Keratinocyte (primary cell): ENCODE data around the gene PHOX2A.

ENCODE experiments used
- CTCF ChIP-seq, 3 experiments: IDR thresholded peaks in 1 of 3; conservative IDR thresholded peaks in 1 of 3; optimal IDR thresholded peaks in 1 of 3; 2 replicates in 2 of 3; 3 replicates in 1 of 3; pipeline versions ENCODE3 to v1.5.1; 2011; ENCODE audit warnings: low read length in 3 of 3, mild to moderate bottlenecking in 3 of 3, moderate library complexity in 2 of 3, control low read depth in 1 of 3, inconsistent platforms in 1 of 3; ENCODE audit not compliant: insufficient read depth in 2 of 3; ENCODE audit errors: extremely low read depth in 1 of 3
- EZH2 ChIP-seq: IDR thresholded peaks from one replicate; pipeline ENCODE4 v1.6.1; 2012; ENCODE audit warnings: inconsistent platforms, mild to moderate bottlenecking, low read length, moderate library complexity

DNA sequence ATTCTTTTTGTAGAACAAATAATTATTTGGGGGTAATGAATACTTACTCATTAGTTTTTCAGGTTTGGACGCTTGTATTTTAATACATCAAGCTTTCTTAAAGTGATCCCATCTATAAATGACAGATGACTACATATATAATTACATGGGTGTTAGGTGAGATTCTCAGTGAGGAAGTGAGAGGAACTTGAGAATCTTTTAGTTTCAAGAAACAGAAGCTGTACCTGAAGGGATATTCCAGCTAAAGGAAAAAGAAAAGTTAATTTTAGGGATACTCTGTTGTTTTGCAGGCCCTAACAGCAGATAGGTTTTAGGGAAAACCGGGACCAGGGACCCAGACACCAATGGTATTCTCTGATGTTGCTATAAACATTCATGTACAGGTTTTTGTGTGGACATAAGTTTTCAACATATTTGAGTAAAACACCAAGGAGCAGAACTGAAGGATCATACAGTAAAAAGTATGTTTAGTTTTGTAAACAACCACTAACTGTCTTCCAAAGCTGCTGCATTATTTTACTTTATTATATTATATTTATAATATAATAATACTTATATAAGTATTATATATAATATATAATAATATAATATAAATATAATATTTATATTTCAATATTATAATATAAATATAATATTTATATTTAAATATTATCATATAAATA, 24.1 kb upstream of the PHOX2A start:
- TF ChIP-seq CTCF (optimal IDR thresholded peaks at IDR 0.05 in 1 of 3, IDR thresholded peaks at IDR 0.05 in 1 of 3, conservative IDR thresholded peaks at IDR 0.05 in 1 of 3; ENCODE audit: extremely low read depth in 1 of 3, insufficient read depth in 2 of 3, low read length in 3 of 3) (no peak), EZH2 (no peak)
